Activated T-helper 2 cell treated with anti-CD3 and anti-CD28 coated beads, Interferon-gamma antibody, Interleukin-2, Interleukin-4, amounts not matched to agents 10 μg/mL and 5 μg/mL and 100 μg/mL, durations not matched to agents 14 hours and 24 hours and 36 hours (primary cell): ENCODE data around the gene ITPR3. TPM values are rescaled to one million over a fixed set of nuclear protein-coding genes. Genes with fewer than 3 reads are reported as not detected.
A peak's percentile ranks its signal among the peaks of the same experiment; 100 is the strongest.

Experiments
- DNase-seq: peaks from one replicate; pipeline ENCODE4 v3.0.0; 2021; ENCODE audit warnings: low spot score
- H3K27ac Mint-ChIP-seq: one replicate; pipeline ENCODE4 v1.8.0; 2021; ENCODE audit warnings: mixed read lengths
- H3K27me3 Mint-ChIP-seq: one replicate; pipeline ENCODE4 v1.8.0; 2021; ENCODE audit warnings: low read depth, mixed read lengths
- H3K36me3 Mint-ChIP-seq: one replicate; pipeline ENCODE4 v1.8.0; 2021; ENCODE audit warnings: low read depth, mixed read lengths
- H3K4me1 Mint-ChIP-seq: one replicate; pipeline ENCODE4 v1.8.0; 2021; ENCODE audit warnings: low read depth, mixed read lengths
- H3K4me3 Mint-ChIP-seq: one replicate; pipeline ENCODE4 v1.8.0; 2021; ENCODE audit warnings: low read depth, mild to moderate bottlenecking, moderate library complexity, mixed read lengths
- H3K9me3 Mint-ChIP-seq: one replicate; pipeline ENCODE4 v1.8.0; 2021; ENCODE audit warnings: mixed read lengths
- intact Hi-C: fragments of 100-400 bp; cut with micrococcal nuclease; formaldehyde crosslinking; loops from one replicate; pipeline ENCODE4 v1.15.1; 2023
- total RNA-seq: library from RNA; stranded (reverse); gene quantifications from 2 replicates; pipeline ENCODE4 v1.2.3, GENCODE V29; 2022

ITPR3 gene
- total RNA-seq, 1 donor from 2014 or later, result 41.7 TPM

GRCh38 chr6:33710296-33711121 is 89.4 kb downstream of the ITPR3 start:
- H3K4me3 Mint-ChIP-seq, result peak overlapping the region; percentile 95
- intact Hi-C loops, result loop anchor here (2.0 kb wide), 1 partner anchor 78 kb away; the partner anchor contains the start of gene LEMD2
- H3K27ac Mint-ChIP-seq, result peak overlapping the region; percentile 98
- peaks cover 47% of the 10 kb centered on the region for H3K36me3 Mint-ChIP-seq
- peaks cover 33% of the 10 kb centered on the region for H3K4me1 Mint-ChIP-seq
- DNase-seq, result no peak
- no peaks in the 10 kb centered on the region for H3K9me3 Mint-ChIP-seq
- H3K27me3 Mint-ChIP-seq, result peaks cover 4% of the 10 kb centered on the region

GRCh38 chr6:33711140-33712129 is 90.3 kb downstream of the ITPR3 start, which contains the start of gene UQCC2:
TSS of gene UQCC2 (minus strand) at chr6:33711700. CDS start at chr6:33711686, 14 bp downstream.
- Mint-ChIP-seq H3K27me3 (peaks cover 4% of the 10 kb centered on the region), H3K4me1 (peaks cover 32% of the 10 kb centered on the region), H3K9me3 (no peaks in the 10 kb centered on the region), H3K4me3 (peak within 1 kb of the TSS; percentile 95), H3K27ac (peak within 1 kb of the TSS; percentile 98), H3K36me3 (peaks cover 41% of the 10 kb centered on the region)
- intact Hi-C loops, result loop anchor here (2.0 kb wide), 1 partner anchor 77 kb away; the partner anchor contains the start of gene LEMD2
- peak; percentile 95 for DNase-seq

- Mint-ChIP-seq H3K4me1 (peaks cover 29% of the 10 kb centered on the region), H3K9me3 (no peaks in the 10 kb centered on the region), H3K27me3 (peaks cover 4% of the 10 kb centered on the region), H3K36me3 (peaks cover 27% of the 10 kb centered on the region), H3K4me3 (no peak overlapping the region), H3K27ac (no peak overlapping the region)
- no peak for DNase-seq
- intact Hi-C loops, result no loop called here
Measured at GRCh38 chr6:33712914-33713313, 91.8 kb downstream of the ITPR3 start.

- Mint-ChIP-seq H3K9me3 (no peaks in the 10 kb centered on the region), H3K27ac (no peak overlapping the region), H3K4me3 (no peak overlapping the region), H3K36me3 (peaks cover 19% of the 10 kb centered on the region), H3K27me3 (peaks cover 4% of the 10 kb centered on the region), H3K4me1 (peaks cover 22% of the 10 kb centered on the region)
- no peak for DNase-seq
- intact Hi-C loops, result no loop called here
Measured at GRCh38 chr6:33713786-33714185, 92.7 kb downstream of the ITPR3 start.

- H3K27me3 Mint-ChIP-seq, result peaks cover 8% of the 10 kb centered on the region
- peaks cover 13% of the 10 kb centered on the region for H3K36me3 Mint-ChIP-seq
- H3K27ac Mint-ChIP-seq, result no peak overlapping the region
- DNase-seq, result no peak
- H3K9me3 Mint-ChIP-seq, result no peaks in the 10 kb centered on the region
- H3K4me3 Mint-ChIP-seq, result no peak overlapping the region
- H3K4me1 Mint-ChIP-seq, result peaks cover 18% of the 10 kb centered on the region
- intact Hi-C loops, result no loop called here
Measured at GRCh38 chr6:33714385-33715040, 93.4 kb downstream of the ITPR3 start.

GRCh38 chr6:33716379-33716778 is 95.3 kb downstream of the ITPR3 start:
- intact Hi-C loops, result no loop called here
- Mint-ChIP-seq H3K27ac (no peak overlapping the region), H3K4me1 (peaks cover 4% of the 10 kb centered on the region), H3K36me3 (no peaks in the 10 kb centered on the region), H3K4me3 (no peak overlapping the region), H3K27me3 (peaks cover 12% of the 10 kb centered on the region), H3K9me3 (no peaks in the 10 kb centered on the region)
- no peak for DNase-seq

- H3K27me3 Mint-ChIP-seq, result peaks cover 18% of the 10 kb centered on the region
- no peak overlapping the region for H3K4me3 Mint-ChIP-seq
- DNase-seq, result no peak
- H3K36me3 Mint-ChIP-seq, result no peaks in the 10 kb centered on the region
- no peaks in the 10 kb centered on the region for H3K9me3 Mint-ChIP-seq
- intact Hi-C loops, result no loop called here
- H3K27ac Mint-ChIP-seq, result no peak overlapping the region
- H3K4me1 Mint-ChIP-seq, result peaks cover under 1% of the 10 kb centered on the region
Measured at GRCh38 chr6:33716890-33717632, 95.9 kb downstream of the ITPR3 start.

- Mint-ChIP-seq H3K4me1 (no peaks in the 10 kb centered on the region), H3K4me3 (no peak overlapping the region), H3K36me3 (no peaks in the 10 kb centered on the region), H3K27me3 (peaks cover 22% of the 10 kb centered on the region), H3K9me3 (no peaks in the 10 kb centered on the region), H3K27ac (no peak overlapping the region)
- intact Hi-C loops, result no loop called here
- DNase-seq, result no peak
Measured at GRCh38 chr6:33717934-33718455, 96.9 kb downstream of the ITPR3 start.

GRCh38 chr6:33718713-33719112 is 97.6 kb downstream of the ITPR3 start:
- Mint-ChIP-seq H3K27me3 (peaks cover 26% of the 10 kb centered on the region), H3K9me3 (no peaks in the 10 kb centered on the region), H3K4me3 (no peak overlapping the region), H3K4me1 (no peaks in the 10 kb centered on the region), H3K27ac (no peak overlapping the region), H3K36me3 (no peaks in the 10 kb centered on the region)
- intact Hi-C loops, result no loop called here
- DNase-seq, result no peak

GRCh38 chr6:33719326-33719987 is 98.3 kb downstream of the ITPR3 start:
- H3K27ac Mint-ChIP-seq, result no peak overlapping the region
- H3K4me3 Mint-ChIP-seq, result no peak overlapping the region
- DNase-seq, result no peak
- no peaks in the 10 kb centered on the region for H3K9me3 Mint-ChIP-seq
- H3K27me3 Mint-ChIP-seq, result peaks cover 31% of the 10 kb centered on the region
- H3K36me3 Mint-ChIP-seq, result no peaks in the 10 kb centered on the region
- H3K4me1 Mint-ChIP-seq, result peaks cover 2% of the 10 kb centered on the region
- intact Hi-C loops, result no loop called here

GRCh38 chr6:33720998-33721397 is 99.9 kb downstream of the ITPR3 start:
- Mint-ChIP-seq H3K27ac (no peak overlapping the region), H3K36me3 (no peaks in the 10 kb centered on the region), H3K27me3 (peaks cover 38% of the 10 kb centered on the region), H3K4me3 (no peak overlapping the region), H3K4me1 (peaks cover 2% of the 10 kb centered on the region), H3K9me3 (no peaks in the 10 kb centered on the region)
- DNase-seq, result no peak
- intact Hi-C loops, result loop anchor here (5.0 kb wide), 1 partner anchor 41 kb away; no protein-coding TSS in a partner anchor
